Osteocyte (in vitro differentiated cells): Measurements from ENCODE around the gene STXBP6. TPM values are rescaled to one million over a fixed set of nuclear protein-coding genes. Genes with fewer than 3 reads are reported as not detected.

Source experiments
- DNase-seq: peaks from one replicate; pipeline ENCODE4 v3.0.0; 2021; ENCODE audit warnings: mixed read lengths; ENCODE audit not compliant: unreplicated experiment; ENCODE audit errors: extremely low spot score
- H3K27ac Mint-ChIP-seq: one replicate; pipeline ENCODE4 v1.8.0; 2021; ENCODE audit warnings: mild to moderate bottlenecking, mixed read lengths; ENCODE audit not compliant: unreplicated experiment
- H3K27me3 Mint-ChIP-seq: one replicate; pipeline ENCODE4 v1.8.0; 2021; ENCODE audit warnings: mixed read lengths; ENCODE audit not compliant: unreplicated experiment
- H3K36me3 Mint-ChIP-seq: one replicate; pipeline ENCODE4 v1.8.0; 2021; ENCODE audit warnings: mixed read lengths; ENCODE audit not compliant: unreplicated experiment
- H3K4me1 Mint-ChIP-seq: one replicate; pipeline ENCODE4 v1.8.0; 2021; ENCODE audit warnings: mixed read lengths; ENCODE audit not compliant: unreplicated experiment
- H3K4me3 Mint-ChIP-seq: one replicate; pipeline ENCODE4 v1.8.0; 2021; ENCODE audit warnings: mild to moderate bottlenecking, moderate library complexity, mixed read lengths; ENCODE audit not compliant: unreplicated experiment
- H3K9me3 Mint-ChIP-seq: one replicate; pipeline ENCODE4 v1.8.0; 2021; ENCODE audit warnings: mixed read lengths; ENCODE audit not compliant: unreplicated experiment
- total RNA-seq: library from RNA; stranded (reverse); gene quantifications from 2 replicates; pipeline ENCODE4 v1.2.1, GENCODE V29; 2021
- TF ChIP-seq, protein P1 (sequence below): fragments of 200-600 bp; sonication (generic); IDR thresholded peaks from 2 replicates; pipeline ENCODE4 v1.5.0; 2021; ENCODE audit warnings: antibody characterized with exemption, mild to moderate bottlenecking, moderate library complexity

Gene STXBP6
- total RNA-seq, 1 donor from 2014 or later = 6.4 TPM

DNA sequence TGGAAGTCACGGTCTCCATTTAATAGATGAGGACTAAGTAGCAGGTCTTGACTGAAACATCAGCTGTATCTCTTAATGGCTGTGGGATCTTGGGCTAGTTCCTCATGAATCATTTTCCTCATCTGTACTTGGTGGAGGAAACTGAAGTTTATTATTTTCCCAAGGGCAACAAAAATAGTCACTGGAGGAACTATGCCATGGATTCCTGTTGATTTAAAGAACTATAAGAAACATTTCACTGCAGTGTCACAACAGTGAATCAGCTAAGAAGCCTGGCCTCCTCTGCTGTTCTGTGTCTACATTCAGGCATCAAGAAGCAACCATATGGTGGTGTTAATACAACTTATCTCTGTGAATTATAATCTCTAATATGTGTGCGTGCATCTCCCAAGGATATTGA is 200.5 kb downstream of the STXBP6 start:
- no peaks in the 10 kb centered on the region for H3K9me3 Mint-ChIP-seq
- no peak for DNase-seq
- no peak overlapping the region for H3K4me3 Mint-ChIP-seq
- peaks cover 60% of the 10 kb centered on the region for H3K4me1 Mint-ChIP-seq
- no peaks in the 10 kb centered on the region for H3K36me3 Mint-ChIP-seq
- H3K27ac Mint-ChIP-seq = peak overlapping the region; percentile 86
- no peaks in the 10 kb centered on the region for H3K27me3 Mint-ChIP-seq
- TF ChIP-seq, protein P1, sequence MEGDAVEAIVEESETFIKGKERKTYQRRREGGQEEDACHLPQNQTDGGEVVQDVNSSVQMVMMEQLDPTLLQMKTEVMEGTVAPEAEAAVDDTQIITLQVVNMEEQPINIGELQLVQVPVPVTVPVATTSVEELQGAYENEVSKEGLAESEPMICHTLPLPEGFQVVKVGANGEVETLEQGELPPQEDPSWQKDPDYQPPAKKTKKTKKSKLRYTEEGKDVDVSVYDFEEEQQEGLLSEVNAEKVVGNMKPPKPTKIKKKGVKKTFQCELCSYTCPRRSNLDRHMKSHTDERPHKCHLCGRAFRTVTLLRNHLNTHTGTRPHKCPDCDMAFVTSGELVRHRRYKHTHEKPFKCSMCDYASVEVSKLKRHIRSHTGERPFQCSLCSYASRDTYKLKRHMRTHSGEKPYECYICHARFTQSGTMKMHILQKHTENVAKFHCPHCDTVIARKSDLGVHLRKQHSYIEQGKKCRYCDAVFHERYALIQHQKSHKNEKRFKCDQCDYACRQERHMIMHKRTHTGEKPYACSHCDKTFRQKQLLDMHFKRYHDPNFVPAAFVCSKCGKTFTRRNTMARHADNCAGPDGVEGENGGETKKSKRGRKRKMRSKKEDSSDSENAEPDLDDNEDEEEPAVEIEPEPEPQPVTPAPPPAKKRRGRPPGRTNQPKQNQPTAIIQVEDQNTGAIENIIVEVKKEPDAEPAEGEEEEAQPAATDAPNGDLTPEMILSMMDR = no peak

DNA sequence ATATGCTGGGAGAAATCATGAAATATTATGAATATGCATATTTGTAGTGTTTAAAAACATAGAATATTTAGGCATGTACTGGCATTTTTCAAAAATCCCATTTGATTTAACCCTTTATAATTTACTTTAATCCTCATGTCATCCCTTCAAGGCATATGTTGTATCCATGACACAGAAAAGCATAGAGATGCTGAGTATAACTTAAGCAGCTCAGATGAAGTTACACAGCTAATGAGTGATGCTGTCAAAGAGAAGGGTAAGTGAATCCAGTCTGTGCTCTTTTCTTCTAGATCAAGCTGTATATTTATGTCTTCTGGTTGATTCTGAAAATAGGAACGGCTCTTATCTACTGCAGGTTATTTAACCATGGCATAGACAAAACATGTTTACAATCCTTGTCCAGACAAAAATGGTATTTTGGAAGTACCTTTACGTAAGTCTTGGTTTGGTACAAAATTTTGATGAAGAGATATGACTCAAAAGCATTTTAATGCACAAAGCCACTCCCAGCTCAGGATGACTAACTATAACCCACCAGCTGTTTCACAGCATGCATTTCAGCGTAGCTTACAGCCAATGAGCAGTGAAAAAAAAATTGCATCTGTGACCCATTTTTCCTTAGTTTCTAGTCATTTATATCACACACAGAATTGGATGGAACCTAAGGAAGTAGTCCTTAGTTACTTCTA is 201.7 kb downstream of the STXBP6 start:
- Mint-ChIP-seq H3K27ac (peak overlapping the region; percentile 86), H3K9me3 (no peaks in the 10 kb centered on the region), H3K4me3 (no peak overlapping the region), H3K27me3 (no peaks in the 10 kb centered on the region), H3K4me1 (peaks cover 62% of the 10 kb centered on the region), H3K36me3 (no peaks in the 10 kb centered on the region)
- TF ChIP-seq, protein P1 = no peak
- DNase-seq = no peak

GRCh38 chr14:24847568-24848095 is 202.3 kb downstream of the STXBP6 start:
- Mint-ChIP-seq H3K36me3 (no peaks in the 10 kb centered on the region), H3K27ac (peak overlapping the region; percentile 86), H3K27me3 (no peaks in the 10 kb centered on the region), H3K9me3 (no peaks in the 10 kb centered on the region), H3K4me3 (no peak overlapping the region), H3K4me1 (peaks cover 62% of the 10 kb centered on the region)
- no peak for DNase-seq
- TF ChIP-seq, protein P1 = no peak

GRCh38 chr14:24846261-24846660 is 203.7 kb downstream of the STXBP6 start:
- Mint-ChIP-seq H3K27ac (peak overlapping the region; percentile 86), H3K36me3 (peaks cover 5% of the 10 kb centered on the region), H3K27me3 (no peaks in the 10 kb centered on the region), H3K4me1 (peaks cover 63% of the 10 kb centered on the region), H3K4me3 (no peak overlapping the region), H3K9me3 (peaks cover 6% of the 10 kb centered on the region)
- TF ChIP-seq, protein P1 = no peak
- DNase-seq = no peak

DNA sequence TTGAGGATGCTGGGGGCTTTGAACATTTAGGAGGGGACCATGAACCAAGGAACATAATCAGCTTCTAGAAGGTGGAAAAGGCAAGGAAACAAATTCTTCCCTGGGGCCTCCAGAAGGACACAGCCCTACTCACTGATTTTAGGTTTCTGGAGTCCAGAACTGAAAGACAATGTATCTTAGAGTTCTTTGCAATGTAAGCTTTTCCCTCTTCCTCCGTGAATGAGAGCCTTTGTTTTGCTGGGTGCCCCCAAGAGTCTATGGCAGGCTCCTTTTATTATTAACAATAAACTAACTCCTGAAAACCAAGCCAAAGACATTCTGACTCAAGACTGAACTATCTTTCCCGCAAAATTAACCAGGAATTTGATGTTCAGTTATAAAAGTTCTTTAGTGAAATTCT is 204.1 kb downstream of the STXBP6 start:
- H3K9me3 Mint-ChIP-seq = peaks cover 6% of the 10 kb centered on the region
- DNase-seq = no peak
- H3K36me3 Mint-ChIP-seq = peaks cover 5% of the 10 kb centered on the region
- H3K27me3 Mint-ChIP-seq = no peaks in the 10 kb centered on the region
- H3K4me3 Mint-ChIP-seq = no peak overlapping the region
- TF ChIP-seq, protein P1 = no peak
- H3K4me1 Mint-ChIP-seq = peaks cover 63% of the 10 kb centered on the region
- H3K27ac Mint-ChIP-seq = peak overlapping the region; percentile 86
